Effector CD4-positive, alpha-beta T cell (primary cell): ENCODE measurements around the gene SYNGR3.

Source experiments
- DNase-seq: peaks from one replicate; pipeline ENCODE4 v3.0.0-alpha.2; 2020

The SYNGR3 gene

GRCh38 chr16:1976951-1977874 is 12.6 kb upstream of the SYNGR3 start:
- DNase-seq, result no peak

- DNase-seq, result no peak
These were observed 11.9 kb upstream of the SYNGR3 start for GRCh38 chr16:1977875-1978268.

- DNase-seq, result no peak
These were observed 11.2 kb upstream of the SYNGR3 start for GRCh38 chr16:1978476-1979120.

GRCh38 chr16:1979271-1980029 is 10.3 kb upstream of the SYNGR3 start:
- no peak for DNase-seq

- no peak for DNase-seq
These were observed 9.6 kb upstream of the SYNGR3 start for GRCh38 chr16:1980030-1980769.

GRCh38 chr16:1980770-1981087 is 9.0 kb upstream of the SYNGR3 start:
- DNase-seq, result no peak

GRCh38 chr16:1981398-1981836 is 8.4 kb upstream of the SYNGR3 start, which contains the start of gene NOXO1:
TSS of gene NOXO1 (minus strand) at chr16:1981469. CDS start at chr16:1981179, 290 bp downstream.
- no peak for DNase-seq

GRCh38 chr16:1982013-1982433 is 7.7 kb upstream of the SYNGR3 start:
- no peak for DNase-seq

- no peak for DNase-seq
These were observed 6.7 kb upstream of the SYNGR3 start for GRCh38 chr16:1982991-1983543.

GRCh38 chr16:1983544-1984346 is 6.0 kb upstream of the SYNGR3 start, which contains the start of gene GFER:
TSS of gene GFER (plus strand) at chr16:1984193. CDS start at chr16:1984219, 26 bp downstream.
- peak; percentile 36 for DNase-seq

- DNase-seq, result no peak
These were observed 5.2 kb upstream of the SYNGR3 start for GRCh38 chr16:1984347-1985225.

GRCh38 chr16:1985466-1986150 is 4.2 kb upstream of the SYNGR3 start:
- no peak for DNase-seq

GRCh38 chr16:1987198-1987597 is 2.6 kb upstream of the SYNGR3 start:
- DNase-seq, result no peak

GRCh38 chr16:1990101-1990350 is 256 bp downstream of the SYNGR3 start:
- DNase-seq, result no peak

- DNase-seq, result no peak
These were observed 773 bp downstream of the SYNGR3 start for GRCh38 chr16:1990351-1991134.

GRCh38 chr16:1991135-1991551 is 1.4 kb downstream of the SYNGR3 start:
- peak; percentile 45 for DNase-seq

- no peak for DNase-seq
These were observed 1.8 kb downstream of the SYNGR3 start for GRCh38 chr16:1991588-1991947.

GRCh38 chr16:1991948-1992703 is 2.4 kb downstream of the SYNGR3 start:
- peak; percentile 97 for DNase-seq
